IPS DF 4.7 (cell line): ENCODE data around the gene CBL.
"Not testable (repeated sequence)": the region's sequence is repeated elsewhere in the genome, so short reads cannot be mapped to it uniquely, and the experiment has no call there.

ENCODE experiments used
- DNase-seq: peaks from one replicate; pipeline ENCODE4 v3.0.0-alpha.2; 2013; ENCODE audit warnings: low spot score; ENCODE audit errors: extremely low read depth

The CBL gene

GRCh38 chr11:119184399-119184798 lies 21.7 kb upstream of the CBL start:
- DNase-seq, result not testable (repeated sequence)

DNA sequence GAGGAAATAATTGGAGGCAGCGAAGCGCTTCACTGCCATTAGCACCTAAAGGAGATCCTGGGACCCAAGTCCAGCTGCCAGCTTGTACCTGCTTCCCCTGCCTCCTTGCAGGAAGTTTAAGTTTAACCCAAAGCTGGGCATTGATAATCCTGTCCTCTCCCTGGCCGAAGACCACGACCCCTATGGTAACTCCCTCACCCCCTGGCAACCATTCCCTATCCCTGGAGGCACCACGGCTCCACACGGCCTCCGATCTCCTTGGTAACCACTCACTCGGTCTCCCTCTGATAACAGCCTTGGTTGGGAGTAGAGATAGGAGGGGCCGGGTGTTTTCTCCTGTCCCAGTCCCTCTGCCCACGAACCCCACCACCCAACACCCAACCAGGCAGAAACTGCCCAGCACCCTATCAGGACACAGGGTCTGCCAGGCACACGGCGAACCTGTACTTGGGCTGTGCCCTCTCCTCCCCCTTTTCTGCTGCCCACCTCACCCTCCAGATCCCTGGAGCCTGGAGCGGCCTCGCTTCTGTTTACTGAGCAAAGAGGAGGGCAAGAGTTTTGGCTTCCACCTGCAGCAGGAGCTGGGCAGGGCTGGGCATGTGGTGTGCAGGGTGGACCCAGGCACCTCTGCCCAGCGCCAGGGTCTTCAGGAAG lies 20.0 kb upstream of the CBL start:
- no peak for DNase-seq

DNA sequence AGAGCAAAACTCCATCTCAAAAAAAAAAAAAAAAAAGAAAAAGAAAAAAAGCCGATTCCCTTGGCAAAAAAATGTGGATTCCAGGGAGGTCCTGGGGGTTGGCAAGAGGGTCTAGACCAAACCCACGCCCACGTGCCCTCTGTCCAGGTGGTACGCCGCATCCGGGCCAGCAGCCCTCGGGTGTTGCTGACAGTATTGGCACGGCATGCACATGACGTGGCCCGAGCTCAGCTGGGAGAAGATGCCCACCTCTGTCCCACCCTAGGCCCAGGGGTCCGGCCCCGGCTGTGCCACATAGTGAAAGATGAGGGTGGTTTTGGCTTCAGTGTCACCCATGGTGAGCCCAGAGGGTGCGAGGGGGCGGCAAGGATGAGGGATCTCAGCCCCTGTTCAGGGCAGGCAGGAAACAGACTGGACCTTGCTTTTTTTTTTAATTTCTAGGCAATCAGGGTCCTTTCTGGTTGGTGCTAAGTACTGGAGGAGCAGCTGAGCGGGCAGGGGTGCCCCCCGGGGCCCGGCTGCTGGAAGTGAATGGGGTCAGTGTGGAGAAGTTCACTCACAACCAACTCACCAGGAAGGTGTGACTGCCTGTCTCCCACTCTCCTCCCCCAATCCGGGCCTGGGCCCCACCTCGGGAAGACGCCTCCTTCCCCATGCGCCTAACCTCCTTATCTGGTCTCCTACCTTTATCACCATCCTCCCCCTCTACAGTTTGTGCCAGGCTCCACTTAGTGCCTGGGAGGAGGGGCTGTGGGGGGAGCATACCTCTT lies 18.8 kb upstream of the CBL start:
- no peak for DNase-seq

GRCh38 chr11:119188067-119188466 lies 18.1 kb upstream of the CBL start:
- no peak for DNase-seq

DNA sequence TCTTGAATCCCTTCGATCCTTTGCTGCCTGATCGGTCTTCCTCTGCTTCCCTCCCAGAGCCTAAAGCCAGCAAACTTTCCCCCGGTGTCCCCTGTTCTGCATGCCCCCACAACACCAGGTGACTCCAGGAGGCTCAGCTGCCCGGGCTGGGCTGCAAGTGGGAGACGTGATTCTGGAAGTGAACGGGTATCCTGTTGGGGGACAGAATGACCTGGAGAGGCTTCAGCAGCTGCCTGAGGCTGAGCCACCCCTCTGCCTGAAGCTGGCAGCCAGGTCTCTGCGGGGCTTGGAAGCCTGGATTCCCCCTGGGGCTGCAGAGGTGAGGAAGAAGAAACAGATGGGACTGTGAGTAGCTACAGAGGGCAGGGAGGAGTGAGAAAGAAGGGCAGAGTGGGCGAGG lies 17.3 kb upstream of the CBL start:
- DNase-seq, result no peak

- no peak for DNase-seq
Observed at GRCh38 chr11:119189393-119189792, 16.7 kb upstream of the CBL start.

GRCh38 chr11:119190531-119190930 lies 15.6 kb upstream of the CBL start:
- no peak for DNase-seq

GRCh38 chr11:119191265-119191664 lies 14.9 kb upstream of the CBL start:
- not testable (repeated sequence) for DNase-seq

DNA sequence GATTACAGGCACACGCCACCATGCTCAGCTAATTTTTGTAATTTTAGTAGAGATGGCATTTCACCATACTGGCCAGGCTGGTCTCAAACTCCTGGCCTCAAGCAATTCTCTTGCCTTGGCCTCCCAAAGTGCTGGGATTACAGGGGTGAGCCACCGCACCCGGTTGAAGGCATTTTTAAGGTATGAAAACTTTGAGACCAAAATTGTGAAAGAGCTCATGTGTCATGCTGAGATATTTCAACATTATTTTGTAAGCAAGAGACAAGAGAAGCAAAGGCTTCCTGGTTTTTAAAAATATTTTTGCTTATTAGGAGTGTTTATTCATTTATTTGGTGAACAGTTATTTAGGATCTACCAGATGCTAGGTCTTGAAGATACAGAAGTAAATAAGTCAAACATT lies 14.0 kb upstream of the CBL start:
- no peak for DNase-seq

DNA sequence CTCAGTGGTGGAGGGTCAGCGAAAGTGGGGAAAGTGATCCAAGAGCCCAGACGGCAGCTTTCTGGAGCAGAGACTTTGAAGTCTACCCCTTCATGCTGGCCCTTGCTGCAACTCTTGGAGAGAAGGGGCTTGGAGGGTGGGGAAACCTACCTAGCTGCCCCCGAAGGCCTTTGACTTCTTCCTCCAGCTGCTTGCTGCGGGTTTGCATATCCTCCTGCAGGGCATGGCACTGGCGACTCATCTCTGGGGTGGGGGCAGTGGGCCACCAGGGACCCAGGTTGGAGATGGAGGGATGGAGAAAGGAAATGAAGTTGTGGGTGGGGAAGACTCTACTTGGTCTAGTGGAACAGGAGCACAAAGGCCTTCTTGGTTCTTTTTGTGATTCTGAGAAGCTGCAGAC lies 13.1 kb upstream of the CBL start:
- DNase-seq, result no peak

GRCh38 chr11:119193626-119194025 lies 12.5 kb upstream of the CBL start:
- no peak for DNase-seq

- no peak for DNase-seq
Observed at GRCh38 chr11:119194811-119195440, 11.2 kb upstream of the CBL start.

GRCh38 chr11:119195680-119196079 lies 10.5 kb upstream of the CBL start:
- peak; percentile 72 for DNase-seq

DNA sequence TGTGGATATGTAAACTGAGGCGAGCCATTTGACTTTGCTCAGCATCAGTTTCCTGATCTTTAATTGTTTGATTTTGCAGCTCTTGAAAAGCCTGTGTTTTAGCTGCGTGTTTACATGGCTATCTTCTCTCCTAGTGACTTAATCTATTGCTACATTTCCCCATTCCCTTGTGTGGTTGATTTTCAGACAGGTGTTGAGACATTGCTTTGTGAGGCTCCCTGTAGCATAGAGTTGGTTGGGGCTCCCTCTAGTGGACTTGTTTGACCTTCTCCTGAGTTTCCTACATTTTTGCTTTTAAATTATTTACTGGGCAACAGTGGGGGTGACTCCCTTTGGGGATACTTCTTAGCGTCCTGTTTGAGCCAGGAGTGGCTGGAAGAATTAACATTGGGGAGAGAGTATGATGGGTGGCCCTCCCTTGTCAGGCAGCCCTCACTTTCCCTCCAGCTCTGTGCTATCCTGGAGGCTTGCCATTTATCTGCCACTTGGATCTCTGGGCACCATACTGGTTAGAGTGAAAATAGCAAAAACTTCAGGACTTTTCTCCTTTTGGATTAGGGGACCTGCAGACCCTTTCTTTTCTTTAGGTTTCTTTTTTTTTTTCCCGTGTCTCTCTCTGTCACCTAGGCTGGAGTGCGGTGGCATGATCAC lies 9.2 kb upstream of the CBL start:
- peak; percentile 76 for DNase-seq

GRCh38 chr11:119198925-119199324 lies 7.2 kb upstream of the CBL start:
- no peak for DNase-seq

- DNase-seq, result not testable (repeated sequence)
Observed at GRCh38 chr11:119201236-119201635, 4.9 kb upstream of the CBL start.

DNA sequence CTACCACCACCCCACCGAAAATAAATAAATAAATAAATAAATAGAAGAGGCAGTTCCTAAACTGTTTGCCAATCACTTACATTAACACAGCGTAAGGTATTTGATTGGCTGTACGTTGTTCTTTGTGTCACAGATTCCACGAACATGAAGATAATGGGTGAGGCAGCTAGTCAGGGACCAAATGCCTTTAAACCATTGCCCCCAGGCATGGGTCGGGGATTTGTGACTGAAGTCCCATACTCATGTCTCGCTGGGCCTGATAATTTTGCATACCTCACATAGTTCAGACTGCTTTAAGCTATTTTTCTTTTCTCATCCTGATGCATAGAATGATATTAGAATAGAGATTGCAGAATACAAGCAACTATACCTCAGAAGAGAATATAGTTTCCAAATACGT lies 3.6 kb upstream of the CBL start:
- DNase-seq, result no peak

GRCh38 chr11:119204066-119204465 lies 2.1 kb upstream of the CBL start:
- no peak for DNase-seq

- no peak for DNase-seq
Observed at GRCh38 chr11:119205080-119205479, 1.1 kb upstream of the CBL start.

GRCh38 chr11:119206511-119207414 lies 624 bp downstream of the CBL start:
- no peak for DNase-seq

DNA sequence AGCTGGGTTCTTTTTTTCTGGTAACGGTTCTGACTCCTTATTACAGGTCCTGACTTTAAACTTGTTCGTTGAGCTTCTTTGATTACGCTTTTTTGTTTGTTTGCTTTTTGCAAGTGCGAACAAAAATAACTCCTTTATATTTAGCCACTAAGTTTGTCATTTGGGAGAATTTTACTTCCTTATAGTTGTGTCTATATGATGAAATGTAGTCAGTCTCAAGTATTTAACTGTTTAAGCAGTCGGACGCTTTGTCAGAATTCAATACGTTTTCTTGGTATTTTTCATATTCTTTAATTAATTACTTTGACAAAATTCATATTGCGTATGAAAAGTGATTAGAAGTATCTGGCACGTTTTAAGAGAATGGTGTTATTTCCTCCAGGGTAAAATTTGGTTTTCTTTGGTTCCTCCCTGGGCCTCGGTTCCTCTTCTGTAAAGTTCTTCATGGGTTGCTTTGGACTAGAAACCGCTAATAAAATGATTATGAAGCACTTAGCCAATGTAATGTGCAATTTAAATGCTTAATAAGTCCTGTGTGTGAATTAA lies 1.3 kb downstream of the CBL start:
- DNase-seq, result no peak
